A673 (cell line): ENCODE data around the gene TGFB1I1. TPM values are rescaled to one million over a fixed set of nuclear protein-coding genes. Genes with fewer than 3 reads are reported as not detected.
"Not testable (repeated sequence)": the region's sequence is repeated elsewhere in the genome, so short reads cannot be mapped to it uniquely, and the experiment has no call there.

Experiments
- BruUV-seq: library from RNA; stranded (reverse); fragments of 400-500 nt; replicated peaks from 2 replicates; lab custom pipeline; 2021; lab: Mats Ljungman, UMichigan
- CTCF ChIA-PET: fragments of 300-600 bp; sonication (Branson Sonifier 250); formaldehyde crosslinking; loops from one replicate; lab custom pipeline; 2022; ENCODE audit warnings: antibody characterized with exemption; lab: Charles Lee
- POLR2A ChIA-PET: fragments of 300-600 bp; sonication (Branson Sonifier 250); formaldehyde crosslinking; loops from one replicate; lab custom pipeline; 2022; ENCODE audit warnings: antibody characterized with exemption; ENCODE audit not compliant: low non-redundant PET; lab: Charles Lee
- DNase-seq: peaks from one replicate; pipeline ENCODE4 v3.0.0-alpha.2; 2015; ENCODE audit warnings: low spot score
- H3K27ac ChIP-seq: fragments of 200-600 bp; sonication (generic); 2 replicates; pipeline ENCODE4 v1.5.1; 2016; ENCODE audit warnings: mixed run types, low read depth, mild to moderate bottlenecking, mixed read lengths, antibody characterized with exemption, low read length; ENCODE audit not compliant: poor library complexity, severe bottlenecking
- H3K27me3 ChIP-seq: fragments of 200-600 bp; sonication (generic); replicated peaks from 2 replicates; pipeline ENCODE4 v1.6.1; 2017; ENCODE audit warnings: mixed run types, low read depth, mild to moderate bottlenecking, mixed read lengths, antibody characterized with exemption, low read length; ENCODE audit not compliant: insufficient read depth, poor library complexity
- H3K36me3 ChIP-seq: fragments of 200-600 bp; sonication (generic); 2 replicates; pipeline ENCODE4 v1.6.1; 2016; ENCODE audit warnings: mixed run types, mild to moderate bottlenecking, mixed read lengths, antibody characterized with exemption, low read length; ENCODE audit not compliant: insufficient read depth, poor library complexity, severe bottlenecking
- H3K4me1 ChIP-seq: fragments of 200-600 bp; sonication (generic); 2 replicates; pipeline ENCODE4 v1.6.1; 2017; ENCODE audit warnings: mixed run types, mild to moderate bottlenecking, mixed read lengths, antibody characterized with exemption, low read length; ENCODE audit not compliant: insufficient read depth, poor library complexity, severe bottlenecking
- H3K4me3 ChIP-seq: fragments of 200-600 bp; sonication (generic); 2 replicates; pipeline ENCODE4 v1.5.1; 2016; ENCODE audit warnings: low read depth, mixed run types, mild to moderate bottlenecking, mixed read lengths, low read length; ENCODE audit not compliant: poor library complexity, severe bottlenecking
- H3K9me3 ChIP-seq: fragments of 200-600 bp; sonication (generic); 2 replicates; pipeline ENCODE4 v1.6.1; 2016; ENCODE audit warnings: mixed run types, low read depth, mild to moderate bottlenecking, mixed read lengths, antibody characterized with exemption, low read length; ENCODE audit not compliant: poor library complexity, severe bottlenecking
- CTCF ChIP-seq: fragments of 300-800, 200-600 bp; sonication (generic); conservative IDR thresholded peaks from 2 replicates; pipeline ENCODE4 v1.5.1; 2017; ENCODE audit warnings: low read depth, mild to moderate bottlenecking, antibody characterized with exemption, low read length, moderate library complexity, mixed read lengths
- EZH2 ChIP-seq: fragments of 200-600 bp; sonication (generic); IDR thresholded peaks from 2 replicates; pipeline ENCODE4 v1.6.1; 2017; ENCODE audit warnings: borderline replicate concordance, low read depth, mild to moderate bottlenecking, mixed read lengths, antibody characterized with exemption, low read length; ENCODE audit not compliant: poor library complexity, severe bottlenecking
- intact Hi-C: fragments of 100-400 bp; cut with micrococcal nuclease; formaldehyde crosslinking; loops from one replicate; pipeline ENCODE4 v1.10.0; 2022; ENCODE audit not compliant: unreplicated experiment
- total RNA-seq: library from RNA; stranded (reverse); gene quantifications from 2 replicates; pipeline ENCODE4 v1.2.3, GENCODE V29; 2021

Gene TGFB1I1
- total RNA-seq, 1 experiment from 2014 or later: 3.3 TPM

GRCh38 chr16:31435341-31436220 lies 36.4 kb upstream of the TGFB1I1 start:
- DNase-seq: no peak
- H3K27me3 ChIP-seq: no peaks in the 10 kb centered on the region
- CTCF ChIA-PET: no interaction called here
- BruUV-seq: no TSS peak
- no peak overlapping the region for H3K27ac ChIP-seq
- no peaks in the 10 kb centered on the region for H3K4me1 ChIP-seq
- POLR2A ChIA-PET: no interaction called here
- no peaks in the 10 kb centered on the region for H3K36me3 ChIP-seq
- TF ChIP-seq CTCF (no peak), EZH2 (no peak)
- no peaks in the 10 kb centered on the region for H3K9me3 ChIP-seq
- H3K4me3 ChIP-seq: no peak overlapping the region
- intact Hi-C loops: no loop called here

- POLR2A ChIA-PET: no interaction called here
- CTCF ChIA-PET: interaction anchor here (1.0 kb wide), 1 partner anchor 15 kb away, joined by 3 read pairs; no protein-coding TSS in a partner anchor
- no peak overlapping the region for H3K4me3 ChIP-seq
- no peak overlapping the region for H3K27ac ChIP-seq
- intact Hi-C loops: no loop called here
- DNase-seq: no peak
- no peaks in the 10 kb centered on the region for H3K36me3 ChIP-seq
- no TSS peak for BruUV-seq
- no peaks in the 10 kb centered on the region for H3K9me3 ChIP-seq
- no peaks in the 10 kb centered on the region for H3K27me3 ChIP-seq
- no peak for TF ChIP-seq CTCF
- TF ChIP-seq EZH2: no peak
- no peaks in the 10 kb centered on the region for H3K4me1 ChIP-seq
Measured at GRCh38 chr16:31436221-31437045, 35.5 kb upstream of the TGFB1I1 start.

- CTCF ChIA-PET: no interaction called here
- H3K27ac ChIP-seq: no peak overlapping the region
- H3K4me3 ChIP-seq: no peak overlapping the region
- POLR2A ChIA-PET: no interaction called here
- no peaks in the 10 kb centered on the region for H3K4me1 ChIP-seq
- DNase-seq: no peak
- intact Hi-C loops: no loop called here
- no peaks in the 10 kb centered on the region for H3K9me3 ChIP-seq
- no TSS peak for BruUV-seq
- H3K27me3 ChIP-seq: no peaks in the 10 kb centered on the region
- no peak for TF ChIP-seq CTCF
- TF ChIP-seq EZH2: no peak
- H3K36me3 ChIP-seq: no peaks in the 10 kb centered on the region
Measured at GRCh38 chr16:31438414-31438813, 33.5 kb upstream of the TGFB1I1 start.

GRCh38 chr16:31439023-31439422 lies 32.9 kb upstream of the TGFB1I1 start:
- CTCF ChIA-PET, H3K27me3 ChIP-seq, DNase-seq, BruUV-seq, H3K9me3 ChIP-seq, H3K27ac ChIP-seq, H3K36me3 ChIP-seq, H3K4me1 ChIP-seq, intact Hi-C loops, H3K4me3 ChIP-seq, POLR2A ChIA-PET: not testable (repeated sequence)
